GM12873 (cell line): ENCODE results near the gene ARPP19.

Experiments used
- TF ChIP-seq, protein P1 (sequence below): IDR thresholded peaks from 2 replicates; pipeline ENCODE4 v1.5.1; 2012; ENCODE audit warnings: low read depth, mild to moderate bottlenecking, moderate library complexity, low read length, control low read depth; ENCODE audit not compliant: insufficient read depth; ENCODE audit errors: missing control alignments

Gene ARPP19

DNA sequence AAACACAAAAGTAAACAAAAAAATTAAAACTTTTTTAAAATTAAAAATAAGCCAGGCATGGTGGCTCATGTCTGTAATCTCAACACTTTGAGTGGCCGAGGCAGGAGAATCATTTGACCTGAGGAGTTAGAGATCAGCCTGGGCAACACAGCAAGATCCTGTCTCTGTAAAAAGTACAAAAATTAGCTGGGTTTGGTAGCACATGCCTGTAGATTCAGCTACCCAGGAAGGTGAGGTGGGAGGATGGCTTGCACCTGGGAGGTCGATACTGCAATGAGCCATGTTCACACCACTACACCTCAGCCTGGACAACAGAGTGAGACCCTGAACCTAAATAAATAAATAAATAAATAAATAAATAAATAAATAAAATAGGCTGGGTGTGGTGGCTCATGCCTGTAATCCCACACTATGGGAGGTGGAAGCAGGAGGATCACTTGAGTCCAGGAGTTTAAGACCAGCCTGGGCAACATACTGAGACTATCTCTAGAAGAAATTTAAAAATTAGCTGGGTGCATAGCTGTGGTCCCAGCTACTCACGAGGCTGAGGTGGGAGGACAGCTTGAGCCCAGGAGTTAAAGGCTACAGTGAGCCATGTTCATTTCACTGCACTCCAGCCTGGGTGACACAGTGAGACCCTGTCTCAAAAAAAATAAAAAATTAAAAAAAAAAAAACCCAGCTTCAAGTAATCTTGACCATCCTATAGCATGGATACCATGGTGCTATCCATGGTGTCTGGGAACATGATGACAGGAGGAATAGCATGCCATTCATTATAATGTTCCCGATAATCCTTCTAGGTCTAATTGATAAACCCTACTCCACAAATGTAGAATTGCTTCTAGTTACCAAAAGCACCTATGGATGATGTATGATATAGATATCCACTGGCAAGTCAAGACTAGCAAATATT, 44.4 kb downstream of the ARPP19 start:
- TF ChIP-seq, protein P1, sequence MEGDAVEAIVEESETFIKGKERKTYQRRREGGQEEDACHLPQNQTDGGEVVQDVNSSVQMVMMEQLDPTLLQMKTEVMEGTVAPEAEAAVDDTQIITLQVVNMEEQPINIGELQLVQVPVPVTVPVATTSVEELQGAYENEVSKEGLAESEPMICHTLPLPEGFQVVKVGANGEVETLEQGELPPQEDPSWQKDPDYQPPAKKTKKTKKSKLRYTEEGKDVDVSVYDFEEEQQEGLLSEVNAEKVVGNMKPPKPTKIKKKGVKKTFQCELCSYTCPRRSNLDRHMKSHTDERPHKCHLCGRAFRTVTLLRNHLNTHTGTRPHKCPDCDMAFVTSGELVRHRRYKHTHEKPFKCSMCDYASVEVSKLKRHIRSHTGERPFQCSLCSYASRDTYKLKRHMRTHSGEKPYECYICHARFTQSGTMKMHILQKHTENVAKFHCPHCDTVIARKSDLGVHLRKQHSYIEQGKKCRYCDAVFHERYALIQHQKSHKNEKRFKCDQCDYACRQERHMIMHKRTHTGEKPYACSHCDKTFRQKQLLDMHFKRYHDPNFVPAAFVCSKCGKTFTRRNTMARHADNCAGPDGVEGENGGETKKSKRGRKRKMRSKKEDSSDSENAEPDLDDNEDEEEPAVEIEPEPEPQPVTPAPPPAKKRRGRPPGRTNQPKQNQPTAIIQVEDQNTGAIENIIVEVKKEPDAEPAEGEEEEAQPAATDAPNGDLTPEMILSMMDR, result no peak

GRCh38 chr15:52523647-52524046, 45.2 kb downstream of the ARPP19 start:
- TF ChIP-seq, protein P1, result no peak

- TF ChIP-seq, protein P1, result no peak
These were observed 45.6 kb downstream of the ARPP19 start for GRCh38 chr15:52523192-52523591.

GRCh38 chr15:52521682-52522081, 47.1 kb downstream of the ARPP19 start:
- TF ChIP-seq, protein P1, result no peak

GRCh38 chr15:52520421-52520820, 48.4 kb downstream of the ARPP19 start:
- TF ChIP-seq, protein P1, result no peak

GRCh38 chr15:52518487-52519371, 50.1 kb downstream of the ARPP19 start:
- TF ChIP-seq, protein P1, result no peak

GRCh38 chr15:52517014-52517413, 51.8 kb downstream of the ARPP19 start:
- TF ChIP-seq, protein P1, result no peak
